Endothelial cell of umbilical vein (primary cell): ENCODE results near the gene PVRIG. TPM values are rescaled to one million over a fixed set of nuclear protein-coding genes. Genes with fewer than 3 reads are reported as not detected.
"Not testable (repeated sequence)": the region's sequence is repeated elsewhere in the genome, so short reads cannot be mapped to it uniquely, and the experiment has no call there.

Source experiments
- Bru-seq: library from RNA; stranded (reverse); fragments of 400-500 nt; gene quantifications from one replicate; lab custom pipeline; 2021; lab: Mats Ljungman, UMichigan
- BruChase-seq, 2 experiments: library from RNA; stranded (reverse); fragments of 400-500 nt; gene quantifications; one replicate each; lab custom pipeline; 2021; lab: Mats Ljungman, UMichigan
- BruUV-seq: library from RNA; stranded (reverse); fragments of 400-500 nt; replicated peaks from 2 replicates; lab custom pipeline; 2021; lab: Mats Ljungman, UMichigan
- CTCF ChIA-PET: fragments of 300-600, 350-600 bp; sonication (Branson Sonifier 250); formaldehyde crosslinking; loops from one replicate; lab custom pipeline; 2021; ENCODE audit warnings: antibody characterized with exemption, inconsistent platforms; lab: Charles Lee
- POLR2A ChIA-PET: fragments of 300-600, 350-600 bp; sonication (Branson Sonifier 250); formaldehyde crosslinking; loops from one replicate; lab custom pipeline; 2021; ENCODE audit warnings: antibody characterized with exemption, inconsistent platforms; lab: Charles Lee
- DNase-seq: peaks from one replicate; pipeline ENCODE4 v3.0.0-alpha.2; 2011; ENCODE audit warnings: low read depth, low spot score
- FAIRE-seq: peaks from 2 replicates; lab custom pipeline; 2011; peaks lifted over from hg19 to GRCh38; lab: Jason Lieb, UNC
- H2AFZ ChIP-seq: 2 replicates; pipeline ENCODE4 v1.6.0; 2012; ENCODE audit warnings: low read depth, low read length, control low read depth, inconsistent platforms
- H3K27ac ChIP-seq: 2 replicates; pipeline ENCODE4 v1.5.1; 2011; ENCODE audit warnings: low read depth, mild to moderate bottlenecking, control low read depth, low read length, moderate library complexity; ENCODE audit not compliant: insufficient read depth
- H3K27me3 ChIP-seq, 2 experiments: 2 replicates each; pipeline versions ENCODE4 v1.6.0 to v1.6.1; 2011; ENCODE audit warnings: low read length in 2 of 2, mixed read lengths in 1 of 2; ENCODE audit not compliant: control insufficient read depth in 2 of 2, insufficient read depth in 2 of 2
- H3K36me3 ChIP-seq, 2 experiments: 2 replicates in 1 of 2; 3 replicates in 1 of 2; pipeline ENCODE4 v1.5.1; 2011; ENCODE audit warnings: low read length in 2 of 2, mild to moderate bottlenecking in 1 of 2, moderate library complexity in 1 of 2; ENCODE audit not compliant: control insufficient read depth in 2 of 2, insufficient read depth in 2 of 2; ENCODE audit errors: extremely low read depth in 1 of 2
- H3K4me1 ChIP-seq: 3 replicates; pipeline ENCODE4 v1.5.1; 2011; ENCODE audit warnings: mild to moderate bottlenecking, low read length; ENCODE audit not compliant: control insufficient read depth, insufficient read depth; ENCODE audit errors: extremely low read depth
- H3K4me2 ChIP-seq: 2 replicates; pipeline ENCODE4 v1.6.1; 2011; ENCODE audit warnings: low read length, control low read depth, mixed read lengths; ENCODE audit not compliant: insufficient read depth
- H3K4me3 ChIP-seq, 3 experiments: fragments of 200-600 bp in 1 of 3; sonication (generic), shearing (Covaris generic) in 1 of 3; replicated peaks in 1 of 3; 2 replicates each; pipeline ENCODE4 v1.5.1; 2011 to 2016; ENCODE audit warnings: control low read depth in 3 of 3, low read length in 3 of 3, mild to moderate bottlenecking in 2 of 3, inconsistent platforms in 1 of 3, low read depth in 1 of 3, moderate library complexity in 1 of 3; ENCODE audit not compliant: insufficient read depth in 1 of 3
- H3K79me2 ChIP-seq: 2 replicates; pipeline ENCODE4 v1.6.0; 2012; ENCODE audit warnings: low read length, inconsistent platforms; ENCODE audit not compliant: control insufficient read depth, insufficient read depth
- H3K9ac ChIP-seq: replicated peaks from 2 replicates; pipeline ENCODE3; 2011; ENCODE audit warnings: low read length, control low read depth; ENCODE audit not compliant: insufficient read depth; ENCODE audit errors: extremely low read depth
- H3K9me1 ChIP-seq: replicated peaks from 3 replicates; pipeline ENCODE4 v1.6.0; 2011; ENCODE audit warnings: mild to moderate bottlenecking, low read length; ENCODE audit not compliant: control insufficient read depth, insufficient read depth; ENCODE audit errors: extremely low read depth
- H3K9me3 ChIP-seq: replicated peaks from 2 replicates; pipeline ENCODE4 v1.5.1; 2012; ENCODE audit warnings: low read length, inconsistent platforms; ENCODE audit not compliant: control insufficient read depth, insufficient read depth
- H4K20me1 ChIP-seq: replicated peaks from 2 replicates; pipeline ENCODE3; 2011; ENCODE audit warnings: mild to moderate bottlenecking, low read length; ENCODE audit not compliant: control insufficient read depth, insufficient read depth; ENCODE audit errors: extremely low read depth
- EZH2 ChIP-seq: IDR thresholded peaks from 2 replicates; pipeline ENCODE4 v1.6.1; 2012; ENCODE audit warnings: borderline replicate concordance, low read depth, mild to moderate bottlenecking, moderate library complexity, low read length, inconsistent platforms; ENCODE audit not compliant: severe bottlenecking
- FOS ChIP-seq: IDR thresholded peaks from 2 replicates; pipeline ENCODE4 v1.6.1; 2011; ENCODE audit warnings: mild to moderate bottlenecking, low read length, moderate library complexity, borderline replicate concordance; ENCODE audit not compliant: insufficient read depth
- GATA2 ChIP-seq: IDR thresholded peaks from 2 replicates; pipeline ENCODE4 v1.7.0; 2011; ENCODE audit warnings: low read depth, mild to moderate bottlenecking, moderate library complexity, mixed read lengths, low read length; ENCODE audit not compliant: insufficient read length, insufficient read depth
- JUN ChIP-seq: IDR thresholded peaks from 2 replicates; pipeline ENCODE4 v1.6.1; 2011; ENCODE audit warnings: borderline replicate concordance, low read depth; ENCODE audit not compliant: insufficient read length, insufficient read depth
- MAX ChIP-seq: IDR thresholded peaks from 2 replicates; pipeline ENCODE4 v1.6.1; 2011; ENCODE audit not compliant: insufficient read depth, insufficient read length
- MYC ChIP-seq: IDR thresholded peaks from one replicate; pipeline ENCODE4 v1.6.1; 2011; ENCODE audit warnings: mild to moderate bottlenecking, low read depth, low read length
- POLR2A ChIP-seq: IDR thresholded peaks from 2 replicates; pipeline ENCODE4 v1.6.1; 2012; ENCODE audit warnings: low read depth, mild to moderate bottlenecking, control low read depth, low read length
- POLR2AphosphoS5 ChIP-seq: IDR thresholded peaks from 2 replicates; pipeline ENCODE4 v1.6.1; 2012; ENCODE audit warnings: low read depth, mild to moderate bottlenecking, control low read depth, low read length, moderate library complexity; ENCODE audit not compliant: insufficient read depth
- dilution Hi-C: fragments of 300-500 bp; cut with MboI; formaldehyde crosslinking; loops from one replicate; pipeline ENCODE4 v1.15.0; 2019; ENCODE audit warnings: low sequenced_read_pairs; ENCODE audit not compliant: extremely low pct_ligation_motif_present
- intact Hi-C: fragments of 100-400 bp; cut with micrococcal nuclease; formaldehyde crosslinking; loops from one replicate; pipeline ENCODE4 v1.10.0; 2022
- long read RNA-seq: library from polyadenylated mRNA; stranded (forward); transcript quantifications from one replicate; pipeline ENCODE4 v2.0.0, GENCODE V29; 2021
- polyA minus RNA-seq, 3 experiments: library from RNA; depleted of rRNA, polyadenylated mRNA; stranded (reverse); fragments of >200 nt; gene quantifications; 1 replicate in 1 of 3; 2 replicates in 2 of 3; pipeline ENCODE4 v1.2.3, GENCODE V29; 2011
- polyA plus RNA-seq, 4 experiments: library from polyadenylated mRNA; depleted of rRNA in 3 of 4; stranded (reverse) in 3 of 4; unstranded in 1 of 4; fragments of >200 nt; gene quantifications; 2 replicates each; pipeline versions ENCODE4 v1.2.1 to v1.2.3, GENCODE V29; 2011 to 2012; ENCODE audit warnings: missing spikeins in 1 of 4
- total RNA-seq: library from RNA; stranded (reverse); gene quantifications from 2 replicates; pipeline ENCODE4 v1.2.3, GENCODE V29; 2021
- TF ChIP-seq, protein P1 (sequence below), 2 donors: IDR thresholded peaks; 1 replicate in 1 of 2; 2 replicates in 1 of 2; pipeline ENCODE4 v1.5.1; 2011; ENCODE audit warnings: low read length in 2 of 2, mild to moderate bottlenecking in 2 of 2, moderate library complexity in 2 of 2, control low read depth in 1 of 2, inconsistent platforms in 1 of 2, low read depth in 1 of 2; ENCODE audit not compliant: insufficient read depth in 1 of 2; ENCODE audit errors: extremely low read depth in 1 of 2

PVRIG gene
- total RNA-seq (0.80 TPM in 1 of 2 replicates, not detected in the other), polyA plus RNA-seq (not detected in 2 replicates), polyA minus RNA-seq (not detected in 2 replicates), Bru-seq, nascent RNA (not detected), BruChase-seq, experiment 1, labeled RNA remaining after a 6-hour chase (not detected), BruChase-seq, experiment 2, labeled RNA remaining after a 2-hour chase (not detected)
- polyA plus RNA-seq (2011; cell fraction: cytosol; rRNA removed), result not detected in 2 replicates
- polyA plus RNA-seq (2011; cell fraction: nucleus; rRNA removed), result not detected in 2 replicates
- 1.6 and 2.1 TPM in 2 replicates for polyA plus RNA-seq (2012)
- polyA minus RNA-seq (2011; cell fraction: cytosol; rRNA and poly(A)+ RNA removed), result not detected
- not detected in 2 replicates for polyA minus RNA-seq (2011; cell fraction: nucleus; rRNA and poly(A)+ RNA removed)
- long read RNA-seq, result 0 reads

DNA sequence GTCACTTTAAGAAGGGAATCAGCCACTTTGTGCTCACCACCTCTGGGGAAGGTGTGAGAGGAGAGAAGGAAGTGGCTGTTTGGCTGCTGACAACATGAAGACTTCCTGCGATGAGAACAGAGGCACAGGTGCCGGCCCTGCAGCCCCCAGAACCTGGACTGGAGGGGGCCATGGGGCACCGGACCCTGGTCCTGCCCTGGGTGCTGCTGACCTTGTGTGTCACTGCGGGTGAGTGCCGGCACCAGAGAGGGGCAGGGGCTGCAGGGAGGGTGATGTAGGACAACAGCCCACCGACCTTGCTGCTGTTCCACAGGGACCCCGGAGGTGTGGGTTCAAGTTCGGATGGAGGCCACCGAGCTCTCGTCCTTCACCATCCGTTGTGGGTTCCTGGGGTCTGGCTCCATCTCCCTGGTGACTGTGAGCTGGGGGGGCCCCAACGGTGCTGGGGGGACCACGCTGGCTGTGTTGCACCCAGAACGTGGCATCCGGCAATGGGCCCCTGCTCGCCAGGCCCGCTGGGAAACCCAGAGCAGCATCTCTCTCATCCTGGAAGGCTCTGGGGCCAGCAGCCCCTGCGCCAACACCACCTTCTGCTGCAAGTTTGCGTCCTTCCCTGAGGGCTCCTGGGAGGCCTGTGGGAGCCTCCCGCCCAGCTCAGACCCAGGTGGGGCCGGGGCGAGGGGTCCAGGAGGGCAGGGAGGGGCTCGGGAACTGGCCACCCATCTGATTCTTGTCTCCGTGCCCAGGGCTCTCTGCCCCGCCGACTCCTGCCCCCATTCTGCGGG lies at the start of gene PVRIG:
Gene PVRIG (plus strand): TSS at position 149 of the 785 bp plus-strand sequence. CDS start 22 bp downstream, at position 171.
- H3K36me3 ChIP-seq, H3K9me3 ChIP-seq, H3K9me1 ChIP-seq, H2AFZ ChIP-seq, dilution Hi-C loops, FAIRE-seq, H3K79me2 ChIP-seq, H3K4me1 ChIP-seq, H4K20me1 ChIP-seq, POLR2A ChIA-PET, BruUV-seq, H3K27ac ChIP-seq, H3K27me3 ChIP-seq, H3K4me2 ChIP-seq, H3K4me3 ChIP-seq, DNase-seq, H3K9ac ChIP-seq: not testable (repeated sequence)
- CTCF ChIA-PET, result interaction anchor here (1.2 kb wide), 1 partner anchor 89 kb away, joined by 4 read pairs; no protein-coding TSS in a partner anchor
- intact Hi-C loops, result loop anchor here (2.0 kb wide), 1 partner anchor 125 kb away; no protein-coding TSS in a partner anchor

GRCh38 chr7:100170101-100170897 lies 49.5 kb upstream of the PVRIG start:
- no peaks in the 10 kb centered on the region for H3K79me2 ChIP-seq
- FAIRE-seq (no peak), DNase-seq (no peak)
- intact Hi-C loops, result no loop called here
- CTCF ChIA-PET, result interaction anchor here (1.4 kb wide), 1 partner anchor 12 kb away, joined by 3 read pairs; no protein-coding TSS in a partner anchor
- no TSS peak for BruUV-seq
- no peaks in the 10 kb centered on the region for H3K9me3 ChIP-seq
- POLR2A ChIA-PET, result no interaction called here
- TF ChIP-seq MYC, result no peak
- TF ChIP-seq MAX, result no peak
- no peak for TF ChIP-seq GATA2
- TF ChIP-seq EZH2, result no peak
- TF ChIP-seq FOS, result no peak
- no peak for TF ChIP-seq POLR2AphosphoS5
- TF ChIP-seq JUN, result no peak
- TF ChIP-seq POLR2A, result no peak
- TF ChIP-seq, protein P1, sequence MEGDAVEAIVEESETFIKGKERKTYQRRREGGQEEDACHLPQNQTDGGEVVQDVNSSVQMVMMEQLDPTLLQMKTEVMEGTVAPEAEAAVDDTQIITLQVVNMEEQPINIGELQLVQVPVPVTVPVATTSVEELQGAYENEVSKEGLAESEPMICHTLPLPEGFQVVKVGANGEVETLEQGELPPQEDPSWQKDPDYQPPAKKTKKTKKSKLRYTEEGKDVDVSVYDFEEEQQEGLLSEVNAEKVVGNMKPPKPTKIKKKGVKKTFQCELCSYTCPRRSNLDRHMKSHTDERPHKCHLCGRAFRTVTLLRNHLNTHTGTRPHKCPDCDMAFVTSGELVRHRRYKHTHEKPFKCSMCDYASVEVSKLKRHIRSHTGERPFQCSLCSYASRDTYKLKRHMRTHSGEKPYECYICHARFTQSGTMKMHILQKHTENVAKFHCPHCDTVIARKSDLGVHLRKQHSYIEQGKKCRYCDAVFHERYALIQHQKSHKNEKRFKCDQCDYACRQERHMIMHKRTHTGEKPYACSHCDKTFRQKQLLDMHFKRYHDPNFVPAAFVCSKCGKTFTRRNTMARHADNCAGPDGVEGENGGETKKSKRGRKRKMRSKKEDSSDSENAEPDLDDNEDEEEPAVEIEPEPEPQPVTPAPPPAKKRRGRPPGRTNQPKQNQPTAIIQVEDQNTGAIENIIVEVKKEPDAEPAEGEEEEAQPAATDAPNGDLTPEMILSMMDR (IDR thresholded peaks at IDR 0.05; ENCODE audit: extremely low read depth in 1 of 2, insufficient read depth in 1 of 2, low read depth in 1 of 2, low read length in 2 of 2), result no peak
- H3K4me1 ChIP-seq, result peaks cover 14% of the 10 kb centered on the region
- H3K4me3 ChIP-seq, result no peak overlapping the region
- no peaks in the 10 kb centered on the region for H3K9me1 ChIP-seq
- peaks cover 4 to 15% of the 10 kb centered on the region in 2 experiments for H3K27me3 ChIP-seq
- H3K36me3 ChIP-seq, result peaks cover 0 to 3% of the 10 kb centered on the region in 2 experiments
- no peaks in the 10 kb centered on the region for H4K20me1 ChIP-seq
- H2AFZ ChIP-seq, result no peak overlapping the region
- H3K27ac ChIP-seq, result no peak overlapping the region
- dilution Hi-C loops, result no loop called here
- H3K4me2 ChIP-seq, result no peak overlapping the region
- no peak overlapping the region for H3K9ac ChIP-seq
